ENCODE data around the gene CPA3.

DNA sequence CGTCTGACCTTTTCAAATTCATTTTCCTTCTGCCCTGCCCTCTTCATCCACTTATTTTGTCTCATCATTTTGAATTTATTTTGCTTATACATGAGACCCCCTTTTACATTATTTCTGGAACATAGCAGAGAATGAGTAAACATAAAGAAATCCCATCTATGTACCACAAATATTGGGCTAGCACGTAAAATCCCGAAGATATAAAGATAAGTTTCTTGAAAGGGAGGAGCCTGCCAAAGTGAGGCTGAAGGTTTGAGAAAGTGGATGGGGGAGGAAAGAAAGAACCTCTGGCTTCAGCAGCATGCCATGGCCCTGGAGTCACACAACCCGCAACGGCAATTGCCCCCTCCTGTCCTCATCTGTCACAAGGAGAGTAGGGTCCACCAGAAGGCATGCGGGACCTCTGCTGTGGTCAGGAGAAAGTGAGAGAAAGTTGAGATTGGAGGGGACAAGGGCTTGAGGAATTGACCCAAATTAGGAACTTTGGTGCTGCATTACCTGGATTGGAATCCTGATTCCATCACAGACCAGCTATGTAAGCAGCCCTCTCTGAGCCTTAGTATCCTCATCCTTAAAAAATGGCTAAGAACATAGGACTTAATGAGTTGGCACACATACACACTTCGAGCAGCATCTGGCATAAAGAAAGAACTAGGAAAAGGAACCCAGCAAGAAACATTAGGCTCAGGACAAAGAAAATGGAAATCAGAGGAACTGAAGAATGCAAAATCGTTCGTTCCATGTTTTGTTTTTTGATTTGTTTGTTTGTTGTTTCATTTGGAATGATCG, 72.6 kb downstream of the CPA3 start:
- TF ChIP-seq CTCF (conservative IDR thresholded peaks at IDR 0.05; ENCODE audit: low read depth, low read length) = no peak
- no peak for TF ChIP-seq EZH2 (IDR thresholded peaks at IDR 0.05; ENCODE audit: borderline replicate concordance, low read depth, low read length, poor library complexity, severe bottlenecking)
